ENCODE data around the gene CZIB. TPM values are rescaled to one million over a fixed set of nuclear protein-coding genes. Genes with fewer than 3 reads are reported as not detected.

Gene CZIB
- total RNA-seq, 1 experiment from 2014 or later = 42.6 TPM

DNA sequence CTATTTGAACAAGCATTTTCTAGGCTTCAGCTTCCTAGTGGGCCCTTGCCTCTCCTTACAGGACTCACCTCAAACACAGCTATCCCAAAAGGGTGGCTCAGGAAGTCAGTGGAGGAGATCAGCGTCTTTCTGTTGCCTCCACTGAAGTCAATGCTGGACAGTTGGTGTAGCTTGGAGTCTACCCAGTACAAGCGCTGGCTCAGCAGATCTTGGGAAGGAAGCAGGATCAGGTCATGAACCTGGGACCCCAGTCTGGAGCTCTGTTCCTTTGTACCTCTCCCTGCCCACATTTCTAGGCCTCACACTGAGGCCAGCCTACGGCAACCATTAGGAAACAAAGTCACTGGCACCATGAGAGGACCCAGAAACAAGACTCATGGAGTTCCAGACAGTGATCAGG lies 41.6 kb upstream of the CZIB start:
- Mint-ChIP-seq H3K4me3 (ENCODE audit: unreplicated experiment) (no peak overlapping the region), H3K36me3 (ENCODE audit: insufficient read depth, unreplicated experiment) (no peaks in the 10 kb centered on the region), H3K4me1 (ENCODE audit: low read depth, unreplicated experiment) (peaks cover 16% of the 10 kb centered on the region), H3K9me3 (ENCODE audit: unreplicated experiment) (no peaks in the 10 kb centered on the region), H3K27me3 (ENCODE audit: insufficient read depth, unreplicated experiment) (no peaks in the 10 kb centered on the region), H3K27ac (ENCODE audit: unreplicated experiment) (no peak overlapping the region)
- TF ChIP-seq CTCF (IDR thresholded peaks at IDR 0.05; ENCODE audit: insufficient read depth in 1 of 2, low read depth in 1 of 2, low read length in 1 of 2, severe bottlenecking in 1 of 2, unreplicated experiment in 1 of 2) = no peak
- H3K4me1 ChIP-seq = peaks cover 7% of the 10 kb centered on the region
- no peaks in the 10 kb centered on the region for H3K27me3 ChIP-seq (replicated peaks; ENCODE audit: control insufficient read depth, insufficient read depth, low read length)
- H3K4me3 ChIP-seq (ENCODE audit: low read depth, low read length) = no peak overlapping the region
- H3K36me3 ChIP-seq (ENCODE audit: control insufficient read depth, insufficient read depth, low read length) = no peaks in the 10 kb centered on the region
- no TSS peak for BruUV-seq (replicated peaks)
- no peak for DNase-seq
- CTCF ChIA-PET = interaction anchor here (1.1 kb wide), 1 partner anchor 11 kb away, joined by 5 read pairs; no protein-coding TSS in a partner anchor
- POLR2A ChIA-PET = no interaction called here
- intact Hi-C loops (cut with micrococcal nuclease; ENCODE audit: unreplicated experiment) = no loop called here
- no peaks in the 10 kb centered on the region for H3K9me3 ChIP-seq

DNA sequence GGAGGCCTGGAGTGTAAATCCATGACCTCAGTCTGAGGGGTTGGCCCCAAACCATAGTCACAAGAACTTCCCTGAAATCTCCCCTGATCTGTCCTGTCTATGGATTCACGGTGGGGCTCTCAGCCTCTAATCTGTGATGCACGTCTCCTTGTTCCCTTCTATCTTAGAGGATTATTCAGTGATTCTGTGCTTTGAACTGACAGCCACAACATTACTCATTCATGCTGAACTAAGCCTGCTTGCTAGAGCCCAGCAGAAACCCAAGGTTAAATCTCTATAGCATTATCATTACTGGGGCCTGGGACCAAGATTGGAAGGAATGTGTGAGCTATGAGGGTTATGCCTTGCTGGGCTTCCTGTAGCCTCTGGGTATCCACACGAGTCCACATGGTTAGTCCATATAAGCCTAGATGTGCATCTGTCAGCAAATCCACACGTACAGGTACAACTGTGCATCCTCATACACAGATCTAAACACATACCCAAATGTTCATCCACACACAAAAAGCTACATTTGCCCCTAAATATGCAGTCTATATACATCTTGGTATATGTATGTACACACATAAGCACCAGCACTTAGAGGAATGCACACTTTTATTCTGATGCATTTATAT lies 40.3 kb upstream of the CZIB start:
- Mint-ChIP-seq H3K36me3 (ENCODE audit: insufficient read depth, unreplicated experiment) (no peaks in the 10 kb centered on the region), H3K4me1 (ENCODE audit: low read depth, unreplicated experiment) (peaks cover 17% of the 10 kb centered on the region), H3K27me3 (ENCODE audit: insufficient read depth, unreplicated experiment) (no peaks in the 10 kb centered on the region), H3K27ac (ENCODE audit: unreplicated experiment) (no peak overlapping the region), H3K4me3 (ENCODE audit: unreplicated experiment) (no peak overlapping the region), H3K9me3 (ENCODE audit: unreplicated experiment) (no peaks in the 10 kb centered on the region)
- no peak for DNase-seq
- H3K36me3 ChIP-seq (ENCODE audit: control insufficient read depth, insufficient read depth, low read length) = no peaks in the 10 kb centered on the region; the same call in 1 of the 2 replicates
- H3K4me1 ChIP-seq = peaks cover 12% of the 10 kb centered on the region
- no peaks in the 10 kb centered on the region for H3K27me3 ChIP-seq (replicated peaks; ENCODE audit: control insufficient read depth, insufficient read depth, low read length)
- BruUV-seq (replicated peaks) = no TSS peak
- H3K4me3 ChIP-seq (ENCODE audit: low read depth, low read length) = no peak overlapping the region
- intact Hi-C loops (cut with micrococcal nuclease; ENCODE audit: unreplicated experiment) = no loop called here
- CTCF ChIA-PET = interaction anchor here (1.1 kb wide), 1 partner anchor 9 kb away, joined by 5 read pairs; no protein-coding TSS in a partner anchor
- no peak for TF ChIP-seq CTCF (IDR thresholded peaks at IDR 0.05; ENCODE audit: insufficient read depth in 1 of 2, low read depth in 1 of 2, low read length in 1 of 2, severe bottlenecking in 1 of 2, unreplicated experiment in 1 of 2)
- H3K9me3 ChIP-seq = no peaks in the 10 kb centered on the region
- POLR2A ChIA-PET = no interaction called here

DNA sequence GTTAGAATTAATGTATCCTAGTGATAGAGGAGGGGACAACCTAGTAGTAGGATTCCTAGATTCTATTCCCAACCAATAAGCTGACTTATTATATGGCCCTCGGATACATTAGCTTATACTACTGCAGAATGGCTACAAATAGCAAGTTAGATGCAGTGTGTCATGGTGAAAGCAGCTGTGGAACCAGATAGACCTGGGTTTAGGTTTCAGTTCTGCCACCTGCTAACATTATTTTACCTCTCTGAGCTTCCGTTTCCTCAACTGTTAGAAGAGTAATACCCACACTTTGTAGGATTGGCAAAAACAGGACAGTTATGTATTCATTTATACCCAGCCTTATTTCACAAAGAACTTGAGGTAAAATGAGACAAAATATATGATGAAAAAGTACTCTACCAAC lies 39.5 kb upstream of the CZIB start:
- ChIA-PET POLR2A (no interaction called here), CTCF (no interaction called here)
- intact Hi-C loops (cut with micrococcal nuclease; ENCODE audit: unreplicated experiment) = no loop called here
- no peak overlapping the region for H3K4me3 Mint-ChIP-seq (ENCODE audit: unreplicated experiment)
- Histone ChIP-seq H3K27me3 (replicated peaks; ENCODE audit: control insufficient read depth, insufficient read depth, low read length) (no peaks in the 10 kb centered on the region), H3K36me3 (ENCODE audit: control insufficient read depth, insufficient read depth, low read length) (no peaks in the 10 kb centered on the region; the same call in 1 of the 2 replicates), H3K4me1 (peaks cover 12% of the 10 kb centered on the region), H3K9me3 (no peaks in the 10 kb centered on the region), H3K4me3 (ENCODE audit: low read depth, low read length) (no peak overlapping the region)
- H3K9me3 Mint-ChIP-seq (ENCODE audit: unreplicated experiment) = no peaks in the 10 kb centered on the region
- H3K36me3 Mint-ChIP-seq (ENCODE audit: insufficient read depth, unreplicated experiment) = peaks cover 4% of the 10 kb centered on the region
- no peak for DNase-seq
- peaks cover 17% of the 10 kb centered on the region for H3K4me1 Mint-ChIP-seq (ENCODE audit: low read depth, unreplicated experiment)
- TF ChIP-seq CTCF (IDR thresholded peaks at IDR 0.05; ENCODE audit: insufficient read depth in 1 of 2, low read depth in 1 of 2, low read length in 1 of 2, severe bottlenecking in 1 of 2, unreplicated experiment in 1 of 2) = no peak
- no peaks in the 10 kb centered on the region for H3K27me3 Mint-ChIP-seq (ENCODE audit: insufficient read depth, unreplicated experiment)
- no peak overlapping the region for H3K27ac Mint-ChIP-seq (ENCODE audit: unreplicated experiment)
- no TSS peak for BruUV-seq (replicated peaks)
